Activated B cell treated with CpG ODN at 0.5 μM for 24 hours (primary cell): ENCODE measurements around the gene ZSWIM8. TPM values are rescaled to one million over a fixed set of nuclear protein-coding genes. Genes with fewer than 3 reads are reported as not detected.
"Not testable (repeated sequence)": the region's sequence is repeated elsewhere in the genome, so short reads cannot be mapped to it uniquely, and the experiment has no call there.

Source experiments
- ATAC-seq: fragments of 200-7000 bp; cut with Tn5 transposase; one replicate; pipeline ENCODE4 v1.10.0; 2021; ENCODE audit warnings: low read depth, mild to moderate bottlenecking, moderate library complexity
- CTCF ChIA-PET: fragments of 350-600 bp; sonication (Branson Sonifier 250); formaldehyde crosslinking; loops from one replicate; lab custom pipeline; 2021; ENCODE audit warnings: antibody characterized with exemption; lab: Charles Lee
- POLR2A ChIA-PET: fragments of 350-600 bp; sonication (Branson Sonifier 250); formaldehyde crosslinking; loops from one replicate; lab custom pipeline; 2021; ENCODE audit warnings: antibody characterized with exemption; lab: Charles Lee
- DNase-seq: peaks from one replicate; pipeline ENCODE4 v3.0.0; 2022
- H3K27ac Mint-ChIP-seq: one replicate; pipeline ENCODE4 v1.8.0; 2020; ENCODE audit warnings: mixed read lengths
- H3K27me3 Mint-ChIP-seq: one replicate; pipeline ENCODE4 v1.8.0; 2021; ENCODE audit warnings: mixed read lengths
- H3K36me3 Mint-ChIP-seq: one replicate; pipeline ENCODE4 v1.8.0; 2021; ENCODE audit warnings: low read depth, mixed read lengths
- H3K4me1 Mint-ChIP-seq: one replicate; pipeline ENCODE4 v1.8.0; 2021; ENCODE audit warnings: mixed read lengths
- H3K4me3 Mint-ChIP-seq: one replicate; pipeline ENCODE4 v1.8.0; 2020; ENCODE audit warnings: mild to moderate bottlenecking, mixed read lengths
- H3K9me3 Mint-ChIP-seq: one replicate; pipeline ENCODE4 v1.8.0; 2020; ENCODE audit warnings: mixed read lengths
- CTCF ChIP-seq: fragments of 200-600 bp; IDR thresholded peaks from one replicate; pipeline ENCODE4 v1.8.0; 2022; ENCODE audit warnings: antibody characterized with exemption, mild to moderate bottlenecking
- intact Hi-C: fragments of 100-400 bp; cut with micrococcal nuclease; formaldehyde crosslinking; loops from one replicate; pipeline ENCODE4 v1.15.1; 2024
- total RNA-seq: library from RNA; stranded (reverse); gene quantifications from 2 replicates; pipeline ENCODE4 v1.2.3, GENCODE V29; 2022

The ZSWIM8 gene
- total RNA-seq, 1 donor from 2014 or later, result 93.0 TPM

- Mint-ChIP-seq H3K4me3 (peak overlapping the region; percentile 99), H3K27me3 (no peaks in the 10 kb centered on the region), H3K27ac (peak overlapping the region; percentile 98), H3K36me3 (peaks cover 37% of the 10 kb centered on the region), H3K4me1 (peaks cover 52% of the 10 kb centered on the region), H3K9me3 (no peaks in the 10 kb centered on the region)
- ATAC-seq (peak; percentile 10), DNase-seq (no peak)
- no peak for TF ChIP-seq CTCF
- POLR2A ChIA-PET, result interaction anchor here (0.5 to 2.0 kb wide), 14 partner anchors 11 to 1433 kb away, joined by 3 to 21 read pairs (median 4); partner anchors contain the start of gene SEC24C
- intact Hi-C loops, result loop anchor here (1.0 to 2.0 kb wide), 7 partner anchors 14 to 689 kb away; partner anchors contain the start of genes NDST2, P4HA1 and SEC24C
- CTCF ChIA-PET, result interaction anchor here (0.8 kb wide), 2 partner anchors 14 to 25 kb away, joined by 3 read pairs; no protein-coding TSS in a partner anchor
These were observed 510 bp downstream of the ZSWIM8 start for GRCh38 chr10:73785721-73786511.

- Mint-ChIP-seq H3K27ac (peak overlapping the region; percentile 86), H3K9me3 (no peaks in the 10 kb centered on the region), H3K27me3 (no peaks in the 10 kb centered on the region), H3K4me3 (peak overlapping the region; percentile 99), H3K36me3 (peaks cover 43% of the 10 kb centered on the region), H3K4me1 (peaks cover 48% of the 10 kb centered on the region)
- TF ChIP-seq CTCF, result no peak
- POLR2A ChIA-PET, result interaction anchor here (0.7 to 2.0 kb wide), 7 partner anchors 10 to 1434 kb away, joined by 3 to 21 read pairs (median 5); partner anchors contain the start of gene SEC24C
- DNase-seq (no peak), ATAC-seq (no peak)
- intact Hi-C loops, result no loop called here
- CTCF ChIA-PET, result interaction anchor here (0.8 kb wide), 2 partner anchors 15 to 24 kb away, joined by 3 read pairs; no protein-coding TSS in a partner anchor
These were observed 1.1 kb downstream of the ZSWIM8 start for GRCh38 chr10:73786512-73786885.

GRCh38 chr10:73787031-73787800 is 1.8 kb downstream of the ZSWIM8 start:
- H3K27me3 Mint-ChIP-seq, intact Hi-C loops, ATAC-seq, H3K27ac Mint-ChIP-seq, CTCF ChIA-PET, DNase-seq, H3K9me3 Mint-ChIP-seq: not testable (repeated sequence)
- Mint-ChIP-seq H3K4me3 (peak overlapping the region; percentile 36), H3K36me3 (peaks cover 41% of the 10 kb centered on the region), H3K4me1 (peaks cover 41% of the 10 kb centered on the region)
- POLR2A ChIA-PET, result interaction anchor here (0.9 to 2.0 kb wide), 3 partner anchors 15 to 44 kb away, joined by 3 to 21 read pairs (median 11); partner anchors contain the start of gene SEC24C

- ATAC-seq, result no peak
- Mint-ChIP-seq H3K27ac (no peak overlapping the region), H3K4me3 (no peak overlapping the region), H3K4me1 (peaks cover 28% of the 10 kb centered on the region), H3K36me3 (peaks cover 54% of the 10 kb centered on the region), H3K27me3 (no peaks in the 10 kb centered on the region), H3K9me3 (no peaks in the 10 kb centered on the region)
- DNase-seq, result no peak
- CTCF ChIA-PET, result no interaction called here
- POLR2A ChIA-PET, result interaction anchor here (0.6 to 0.8 kb wide), 3 partner anchors 10 to 1263 kb away, joined by 3 to 7 read pairs (median 5); no protein-coding TSS in a partner anchor
- no peak for TF ChIP-seq CTCF
- intact Hi-C loops, result no loop called here
These were observed 3.7 kb downstream of the ZSWIM8 start for GRCh38 chr10:73788864-73789658.

- TF ChIP-seq CTCF, result no peak
- ChIA-PET POLR2A (interaction anchor here (0.6 to 0.8 kb wide), 2 partner anchors 21 to 1262 kb away, joined by 3 to 7 read pairs; no protein-coding TSS in a partner anchor), CTCF (no interaction called here)
- no peaks in the 10 kb centered on the region for H3K9me3 Mint-ChIP-seq
- H3K4me1 Mint-ChIP-seq, result peaks cover 26% of the 10 kb centered on the region
- no peak overlapping the region for H3K27ac Mint-ChIP-seq
- intact Hi-C loops, result no loop called here
- H3K4me3 Mint-ChIP-seq, result no peak overlapping the region
- no peaks in the 10 kb centered on the region for H3K27me3 Mint-ChIP-seq
- ATAC-seq, result no peak
- DNase-seq, result no peak
- peaks cover 59% of the 10 kb centered on the region for H3K36me3 Mint-ChIP-seq
These were observed 4.3 kb downstream of the ZSWIM8 start for GRCh38 chr10:73789659-73790055.
